GM18498 (cell line): ENCODE data around the gene CUL4A.
"Not testable (repeated sequence)": the region's sequence is repeated elsewhere in the genome, so short reads cannot be mapped to it uniquely, and the experiment has no call there.

Source experiments
- ATAC-seq: cut with Tn5 transposase; IDR thresholded peaks from one replicate; pipeline ENCODE4 v1.9.1; 2021; ENCODE audit warnings: mild to moderate bottlenecking, moderate library complexity; ENCODE audit not compliant: unreplicated experiment

CUL4A gene

GRCh38 chr13:113233101-113233500 is 23.7 kb downstream of the CUL4A start:
- no peak for ATAC-seq

- no peak for ATAC-seq
These were observed 29.1 kb downstream of the CUL4A start for GRCh38 chr13:113238536-113238935.

GRCh38 chr13:113239357-113239756 is 29.9 kb downstream of the CUL4A start:
- no peak for ATAC-seq

DNA sequence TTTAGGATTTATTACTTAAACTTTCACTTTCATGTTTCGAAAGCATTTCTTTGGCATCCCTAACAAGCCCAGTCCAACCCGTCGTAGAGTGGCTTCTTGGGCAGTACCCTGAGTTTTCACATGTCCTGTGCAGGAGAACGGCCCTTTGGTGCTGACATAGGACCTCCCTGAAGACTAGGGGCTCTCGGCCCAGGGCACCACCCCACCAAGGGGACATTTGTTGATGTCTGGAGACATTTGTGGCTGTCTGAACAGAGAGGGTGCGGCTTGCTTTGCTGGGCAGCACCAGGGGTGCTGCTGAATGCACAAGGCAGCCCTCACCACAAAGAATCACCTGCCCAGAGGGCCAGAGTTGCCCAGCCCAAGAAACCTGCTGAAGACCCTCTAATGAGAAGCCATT is 30.6 kb downstream of the CUL4A start:
- ATAC-seq, result no peak

- not testable (repeated sequence) for ATAC-seq
These were observed 32.2 kb downstream of the CUL4A start for GRCh38 chr13:113241623-113242022.

DNA sequence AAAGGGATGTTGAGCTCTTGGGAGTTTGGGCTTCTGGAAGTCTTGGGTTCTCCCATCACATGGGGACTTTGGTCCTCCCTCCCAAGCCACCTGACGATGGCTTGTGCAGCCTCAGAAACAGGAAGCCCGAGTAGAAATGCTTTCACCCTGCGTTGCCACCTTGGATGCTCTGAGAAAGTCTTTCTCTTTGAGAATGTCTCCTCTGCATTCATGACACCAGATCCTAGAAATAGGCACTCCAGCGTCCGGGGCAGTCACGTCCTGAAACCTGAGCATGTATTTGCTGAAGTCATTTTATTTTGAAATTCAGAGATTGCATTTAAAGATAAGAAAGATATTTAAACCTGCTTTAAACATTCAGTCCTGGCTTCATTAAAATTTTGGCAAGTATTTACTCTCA is 34.4 kb downstream of the CUL4A start:
- no peak for ATAC-seq

GRCh38 chr13:113245849-113246796 is 36.7 kb downstream of the CUL4A start:
- ATAC-seq, result no peak

DNA sequence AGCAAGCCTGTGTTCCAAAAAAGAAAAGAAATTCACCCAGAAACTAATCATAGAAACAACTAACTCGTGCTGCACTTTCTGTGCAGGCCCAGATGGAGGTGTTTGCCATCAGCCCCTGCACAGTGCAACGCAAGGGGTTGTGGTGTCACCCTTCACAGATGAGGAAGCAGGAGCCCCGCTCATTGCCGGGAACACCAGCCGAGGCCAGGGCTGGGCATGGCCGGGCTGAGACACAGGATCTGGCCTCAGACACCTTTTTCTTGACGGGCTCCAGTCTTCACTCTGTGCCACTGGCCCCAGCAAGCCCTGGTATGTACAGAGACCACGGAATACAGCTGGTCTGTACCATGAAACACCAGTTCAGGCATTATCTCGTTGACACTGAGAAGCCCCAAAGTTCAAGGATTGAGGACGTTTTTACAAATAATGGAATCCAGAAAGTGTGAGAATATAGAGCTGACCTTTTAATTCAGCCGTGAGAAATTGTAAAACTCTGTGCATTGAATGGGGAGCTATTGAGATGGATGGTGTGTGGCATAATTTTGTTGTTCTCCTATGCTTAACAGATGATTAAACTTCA is 43.2 kb downstream of the CUL4A start:
- no peak for ATAC-seq

DNA sequence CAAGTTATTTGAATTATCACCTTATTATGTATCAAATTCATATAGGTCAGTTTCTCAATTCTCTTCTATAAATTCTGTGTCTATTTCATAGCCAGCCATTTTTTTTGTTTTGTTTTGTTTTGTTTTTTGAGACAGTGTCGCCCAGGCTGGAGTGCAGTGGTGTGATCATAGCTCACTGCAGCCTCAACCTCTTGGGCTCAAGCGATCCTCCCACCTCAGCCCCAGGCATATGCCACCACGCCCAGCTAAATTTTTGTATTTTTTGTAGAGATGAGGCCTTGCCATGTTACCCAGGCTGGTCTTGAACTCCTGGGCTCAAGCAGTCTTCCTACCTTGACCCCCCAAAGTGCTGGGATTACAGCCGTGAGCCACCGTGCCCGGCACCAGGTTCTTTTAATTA is 48.5 kb downstream of the CUL4A start:
- not testable (repeated sequence) for ATAC-seq

GRCh38 chr13:113258321-113259054 is 49.1 kb downstream of the CUL4A start:
- ATAC-seq, result no peak

DNA sequence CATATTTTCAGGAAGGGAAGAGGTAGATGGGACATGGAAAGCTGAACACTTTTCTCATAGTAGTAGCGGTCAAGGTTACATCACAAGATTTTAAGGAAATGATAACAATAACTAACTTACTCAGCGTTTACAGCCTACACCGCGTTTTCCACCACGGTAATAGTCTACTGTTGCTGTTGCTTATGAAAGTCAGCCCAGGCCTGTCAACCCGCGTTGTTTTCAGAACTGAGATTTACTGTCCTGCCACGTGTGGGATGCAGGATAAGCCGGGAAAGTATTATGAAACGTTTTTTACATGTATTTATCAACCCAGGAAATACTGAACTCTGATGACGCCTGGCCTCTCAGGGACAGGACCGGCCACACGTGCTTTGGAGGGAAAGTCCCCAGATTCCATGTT is 51.6 kb downstream of the CUL4A start:
- no peak for ATAC-seq

DNA sequence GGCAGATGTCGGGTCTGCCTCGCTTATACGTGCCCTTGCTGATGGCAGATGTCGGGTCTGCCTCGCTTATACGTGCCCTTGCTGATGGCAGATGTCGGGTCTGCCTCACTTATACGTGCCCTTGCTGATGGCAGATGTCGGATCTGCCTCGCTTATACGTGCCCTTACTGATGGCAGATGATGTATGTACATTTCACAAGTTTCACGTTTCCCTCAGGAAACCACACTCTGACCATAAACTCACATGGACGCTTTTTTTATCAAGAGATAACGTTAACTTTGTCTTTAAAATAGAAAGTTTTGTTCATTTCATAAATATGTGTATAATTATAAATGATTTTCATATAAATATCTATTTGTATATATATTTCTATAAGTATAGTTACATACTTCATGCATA is 53.6 kb downstream of the CUL4A start:
- ATAC-seq, result not testable (repeated sequence)

DNA sequence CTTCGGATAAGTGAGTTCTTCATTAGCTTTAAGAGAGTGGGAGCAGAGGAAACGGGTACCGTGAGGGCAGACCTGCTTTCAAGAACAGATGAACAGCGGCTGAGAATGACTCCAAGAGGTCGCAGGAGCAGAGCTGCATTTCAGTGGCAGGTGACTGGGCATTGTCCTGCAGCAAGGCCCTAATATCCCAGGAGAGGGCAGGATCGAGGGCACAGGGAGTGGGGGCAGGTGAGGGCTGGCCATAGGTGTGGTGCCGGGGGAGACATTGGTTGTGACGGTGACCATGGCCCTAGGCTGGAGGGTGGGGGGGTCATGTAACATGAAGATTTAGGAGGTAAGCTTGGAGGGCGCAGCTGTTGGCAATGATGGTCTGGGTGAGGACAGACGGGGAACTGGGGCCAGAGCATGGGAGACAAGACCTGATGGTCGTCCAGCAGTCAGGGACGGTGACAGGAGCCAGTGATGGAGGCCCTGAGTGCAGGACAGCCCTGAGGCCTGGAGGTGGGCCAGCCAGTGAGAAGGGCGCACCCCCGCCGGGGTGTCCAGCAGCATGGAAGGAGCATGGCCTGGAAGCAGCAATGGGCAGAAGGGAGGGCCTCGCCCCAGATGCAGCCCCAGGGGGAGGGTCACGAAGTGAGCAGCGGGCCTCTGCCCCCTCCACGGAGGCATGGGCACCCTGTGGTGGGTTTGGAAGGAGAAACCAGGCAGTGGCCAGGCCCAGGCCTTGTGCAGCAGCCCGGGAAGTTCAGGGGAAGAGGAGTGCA is 58.4 kb downstream of the CUL4A start:
- no peak for ATAC-seq

DNA sequence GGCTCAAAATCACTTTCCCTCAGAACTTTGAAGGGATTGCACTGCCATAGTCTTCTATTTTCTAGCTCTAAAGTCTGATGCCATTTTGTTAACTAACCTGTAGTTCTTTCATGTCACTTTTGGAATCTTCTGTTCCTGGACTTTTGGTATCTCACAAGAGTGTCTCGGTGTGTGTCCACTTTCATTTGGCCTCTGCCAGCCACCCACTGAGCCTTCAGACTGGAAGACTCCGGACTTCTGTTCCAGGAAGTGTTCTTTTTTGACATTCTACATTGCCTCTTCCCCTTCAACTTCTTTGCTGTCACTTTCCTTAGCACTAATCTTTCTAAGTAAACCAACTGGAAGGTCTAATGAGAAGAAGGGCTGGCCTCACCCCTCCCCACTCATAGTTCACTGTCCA is 62.6 kb downstream of the CUL4A start:
- no peak for ATAC-seq

- no peak for ATAC-seq
These were observed 63.3 kb downstream of the CUL4A start for GRCh38 chr13:113272701-113273181.

DNA sequence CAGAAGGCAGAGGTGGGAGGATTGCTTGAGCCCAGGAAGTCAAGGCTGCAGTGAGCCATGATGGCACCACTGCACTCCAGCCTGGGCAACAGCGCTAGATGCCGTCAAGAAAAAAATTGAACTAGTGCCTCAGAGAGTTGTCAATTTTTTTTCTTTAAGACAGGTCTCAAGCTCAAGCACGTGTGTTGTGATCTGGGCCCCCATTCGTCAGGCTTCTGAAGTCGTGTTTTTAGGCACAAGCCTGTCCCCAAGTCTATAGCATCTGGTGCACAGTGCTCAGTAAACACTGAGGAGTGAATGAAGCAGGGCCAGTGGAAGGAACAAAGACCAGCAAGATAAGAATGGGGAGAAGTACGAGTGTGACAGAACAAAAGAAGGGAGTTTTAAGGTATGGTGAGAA is 63.9 kb downstream of the CUL4A start:
- ATAC-seq, result no peak

GRCh38 chr13:113273851-113274590 is 64.6 kb downstream of the CUL4A start:
- ATAC-seq, result no peak

- no peak for ATAC-seq
These were observed 65.3 kb downstream of the CUL4A start for GRCh38 chr13:113274721-113275120.

DNA sequence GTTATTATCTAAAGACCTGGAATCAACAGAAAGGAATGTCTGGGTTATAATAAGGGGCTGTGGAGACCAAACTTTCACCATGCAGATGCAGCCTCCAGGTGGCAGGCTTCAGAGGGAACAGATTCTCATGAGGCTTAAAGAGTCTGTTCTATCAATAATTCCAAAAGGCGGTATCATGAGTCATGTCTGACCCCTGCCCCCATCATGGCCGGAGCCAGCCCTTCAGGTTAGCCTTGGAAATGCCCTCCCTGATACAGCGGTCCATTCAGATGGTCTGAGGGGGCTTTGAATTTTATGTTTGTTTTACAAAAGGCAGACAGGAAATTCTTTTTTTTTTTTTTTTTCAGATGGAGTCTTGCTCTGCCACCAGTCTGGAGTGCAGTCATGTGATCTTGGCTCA is 66.0 kb downstream of the CUL4A start:
- ATAC-seq, result peak; percentile 55

GRCh38 chr13:113280126-113280525 is 70.7 kb downstream of the CUL4A start:
- ATAC-seq, result no peak
